ENCODE data around the gene INTS4. TPM values are rescaled to one million over a fixed set of nuclear protein-coding genes. Genes with fewer than 3 reads are reported as not detected.
A peak's percentile ranks its signal among the peaks of the same experiment; 100 is the strongest.
"Not testable (repeated sequence)": the region's sequence is repeated elsewhere in the genome, so short reads cannot be mapped to it uniquely, and the experiment has no call there.

Gene INTS4
- total RNA-seq, result 63.8 TPM

- Histone ChIP-seq H3K27me3 (ENCODE audit: insufficient read depth, low read length) (no peaks in the 10 kb centered on the region), H3K4me1 (ENCODE audit: insufficient read depth, low read length) (peaks cover 28% of the 10 kb centered on the region), H3K9me3 (ENCODE audit: low read depth, low read length) (no peaks in the 10 kb centered on the region), H3K4me3 (ENCODE audit: low read length) (peak within 1 kb of the TSS; percentile 55)
Measured at GRCh38 chr11:77994434-77995362, at the start of gene INTS4. Gene INTS4 (minus strand): TSS chr11:77994668. CDS start chr11:77994643, 25 bp downstream.

- H3K27me3 ChIP-seq (ENCODE audit: insufficient read depth, low read length), result no peaks in the 10 kb centered on the region
- H3K9me3 ChIP-seq (ENCODE audit: low read depth, low read length), result no peaks in the 10 kb centered on the region
- peaks cover 18% of the 10 kb centered on the region for H3K4me1 ChIP-seq (ENCODE audit: insufficient read depth, low read length)
- H3K4me3 ChIP-seq (ENCODE audit: low read length), result no peak overlapping the region
Measured at GRCh38 chr11:78041843-78042440, 47.5 kb upstream of the INTS4 start.

GRCh38 chr11:78041380-78041719 lies 46.9 kb upstream of the INTS4 start:
- H3K4me3 ChIP-seq (ENCODE audit: low read length); H3K9me3 ChIP-seq (ENCODE audit: low read depth, low read length); H3K27me3 ChIP-seq (ENCODE audit: insufficient read depth, low read length): not testable (repeated sequence)
- H3K4me1 ChIP-seq (ENCODE audit: insufficient read depth, low read length), result peaks cover 18% of the 10 kb centered on the region

- Histone ChIP-seq H3K4me1 (ENCODE audit: insufficient read depth, low read length) (peaks cover 15% of the 10 kb centered on the region), H3K27me3 (ENCODE audit: insufficient read depth, low read length) (no peaks in the 10 kb centered on the region), H3K4me3 (ENCODE audit: low read length) (no peak overlapping the region), H3K9me3 (ENCODE audit: low read depth, low read length) (no peaks in the 10 kb centered on the region)
Measured at GRCh38 chr11:78040691-78041379, 46.4 kb upstream of the INTS4 start.

- H3K27me3 ChIP-seq (ENCODE audit: insufficient read depth, low read length), result no peaks in the 10 kb centered on the region
- H3K4me1 ChIP-seq (ENCODE audit: insufficient read depth, low read length), result peaks cover 12% of the 10 kb centered on the region
- H3K4me3 ChIP-seq (ENCODE audit: low read length), result no peak overlapping the region
- H3K9me3 ChIP-seq (ENCODE audit: low read depth, low read length), result no peaks in the 10 kb centered on the region
Measured at GRCh38 chr11:78039919-78040671, 45.6 kb upstream of the INTS4 start.

- Histone ChIP-seq H3K4me3 (ENCODE audit: low read length) (no peak overlapping the region), H3K9me3 (ENCODE audit: low read depth, low read length) (no peaks in the 10 kb centered on the region), H3K27me3 (ENCODE audit: insufficient read depth, low read length) (no peaks in the 10 kb centered on the region), H3K4me1 (ENCODE audit: insufficient read depth, low read length) (peaks cover 12% of the 10 kb centered on the region)
Measured at GRCh38 chr11:78039391-78039918, 45.0 kb upstream of the INTS4 start.

GRCh38 chr11:78038697-78039313 lies 44.3 kb upstream of the INTS4 start:
- Histone ChIP-seq H3K4me1 (ENCODE audit: insufficient read depth, low read length) (peaks cover 12% of the 10 kb centered on the region), H3K4me3 (ENCODE audit: low read length) (no peak overlapping the region), H3K9me3 (ENCODE audit: low read depth, low read length) (no peaks in the 10 kb centered on the region), H3K27me3 (ENCODE audit: insufficient read depth, low read length) (no peaks in the 10 kb centered on the region)

GRCh38 chr11:78037825-78038620 lies 43.6 kb upstream of the INTS4 start:
- H3K27me3 ChIP-seq (ENCODE audit: insufficient read depth, low read length), result no peaks in the 10 kb centered on the region
- no peaks in the 10 kb centered on the region for H3K9me3 ChIP-seq (ENCODE audit: low read depth, low read length)
- H3K4me1 ChIP-seq (ENCODE audit: insufficient read depth, low read length), result peaks cover 12% of the 10 kb centered on the region
- H3K4me3 ChIP-seq (ENCODE audit: low read length), result no peak overlapping the region

- Histone ChIP-seq H3K4me1 (ENCODE audit: insufficient read depth, low read length) (peaks cover 12% of the 10 kb centered on the region), H3K27me3 (ENCODE audit: insufficient read depth, low read length) (no peaks in the 10 kb centered on the region), H3K9me3 (ENCODE audit: low read depth, low read length) (no peaks in the 10 kb centered on the region), H3K4me3 (ENCODE audit: low read length) (no peak overlapping the region)
Measured at GRCh38 chr11:78037056-78037455, 42.6 kb upstream of the INTS4 start.

GRCh38 chr11:78036313-78036712 lies 41.8 kb upstream of the INTS4 start:
- no peaks in the 10 kb centered on the region for H3K9me3 ChIP-seq (ENCODE audit: low read depth, low read length)
- H3K27me3 ChIP-seq (ENCODE audit: insufficient read depth, low read length), result no peaks in the 10 kb centered on the region
- H3K4me3 ChIP-seq (ENCODE audit: low read length), result no peak overlapping the region
- H3K4me1 ChIP-seq (ENCODE audit: insufficient read depth, low read length), result peaks cover 12% of the 10 kb centered on the region

GRCh38 chr11:78034623-78035022 lies 40.2 kb upstream of the INTS4 start:
- peaks cover 5% of the 10 kb centered on the region for H3K4me1 ChIP-seq (ENCODE audit: insufficient read depth, low read length)
- no peak overlapping the region for H3K4me3 ChIP-seq (ENCODE audit: low read length)
- no peaks in the 10 kb centered on the region for H3K9me3 ChIP-seq (ENCODE audit: low read depth, low read length)
- no peaks in the 10 kb centered on the region for H3K27me3 ChIP-seq (ENCODE audit: insufficient read depth, low read length)

GRCh38 chr11:78033040-78033439 lies 38.6 kb upstream of the INTS4 start:
- Histone ChIP-seq H3K27me3 (ENCODE audit: insufficient read depth, low read length) (no peaks in the 10 kb centered on the region), H3K4me3 (ENCODE audit: low read length) (no peak overlapping the region), H3K9me3 (ENCODE audit: low read depth, low read length) (no peaks in the 10 kb centered on the region), H3K4me1 (ENCODE audit: insufficient read depth, low read length) (no peaks in the 10 kb centered on the region)

- H3K9me3 ChIP-seq (ENCODE audit: low read depth, low read length), result no peaks in the 10 kb centered on the region
- H3K4me3 ChIP-seq (ENCODE audit: low read length), result no peak overlapping the region
- H3K27me3 ChIP-seq (ENCODE audit: insufficient read depth, low read length), result no peaks in the 10 kb centered on the region
- no peaks in the 10 kb centered on the region for H3K4me1 ChIP-seq (ENCODE audit: insufficient read depth, low read length)
Measured at GRCh38 chr11:78032090-78032489, 37.6 kb upstream of the INTS4 start.

- H3K9me3 ChIP-seq (ENCODE audit: low read depth, low read length), result no peaks in the 10 kb centered on the region
- H3K4me3 ChIP-seq (ENCODE audit: low read length), result no peak overlapping the region
- no peaks in the 10 kb centered on the region for H3K27me3 ChIP-seq (ENCODE audit: insufficient read depth, low read length)
- H3K4me1 ChIP-seq (ENCODE audit: insufficient read depth, low read length), result no peaks in the 10 kb centered on the region
Measured at GRCh38 chr11:78031629-78032028, 37.2 kb upstream of the INTS4 start.
